H9 (cell line): Measurements from ENCODE around the gene SRGAP1. TPM values are rescaled to one million over a fixed set of nuclear protein-coding genes. Genes with fewer than 3 reads are reported as not detected.

Experiments
- DNase-seq: peaks from one replicate; pipeline ENCODE4 v3.0.0-alpha.2; 2017
- H2AFZ ChIP-seq: one replicate; pipeline ENCODE4 v1.6.1; 2013; ENCODE audit warnings: mild to moderate bottlenecking, low read length, control low read depth, moderate library complexity
- H2AK5ac ChIP-seq: 2 replicates; pipeline ENCODE4 v1.6.1; 2013; ENCODE audit warnings: low read length, control low read depth, mixed read lengths; ENCODE audit not compliant: insufficient read length
- H2BK120ac ChIP-seq: one replicate; pipeline ENCODE4 v1.6.1; 2013; ENCODE audit warnings: low read depth, mild to moderate bottlenecking, low read length, control low read depth, inconsistent platforms; ENCODE audit not compliant: poor library complexity, severe bottlenecking
- H2BK12ac ChIP-seq: 2 replicates; pipeline ENCODE4 v1.6.1; 2013; ENCODE audit warnings: low read length, control low read depth, mixed read lengths, low read depth; ENCODE audit not compliant: insufficient read length
- H2BK15ac ChIP-seq: 2 replicates; pipeline ENCODE4 v1.6.1; 2013; ENCODE audit warnings: low read depth, low read length, control low read depth
- H2BK20ac ChIP-seq: one replicate; pipeline ENCODE4 v1.6.1; 2013; ENCODE audit warnings: low read depth, mild to moderate bottlenecking, low read length, control low read depth, inconsistent platforms; ENCODE audit not compliant: poor library complexity, severe bottlenecking
- H2BK5ac ChIP-seq: 2 replicates; pipeline ENCODE4 v1.6.1; 2013; ENCODE audit warnings: low read length, control low read depth, mixed read lengths; ENCODE audit not compliant: insufficient read length
- H3K14ac ChIP-seq: 2 replicates; pipeline ENCODE4 v1.6.1; 2013; ENCODE audit warnings: low read length, control low read depth; ENCODE audit not compliant: insufficient read depth
- H3K18ac ChIP-seq: 2 replicates; pipeline ENCODE4 v1.6.1; 2013; ENCODE audit warnings: low read depth, mild to moderate bottlenecking, mixed read lengths, low read length, control low read depth; ENCODE audit not compliant: insufficient read length
- H3K23ac ChIP-seq: 2 replicates; pipeline ENCODE4 v1.6.1; 2013; ENCODE audit warnings: low read length, control low read depth, mixed read lengths, low read depth; ENCODE audit not compliant: insufficient read length
- H3K23me2 ChIP-seq: 2 replicates; pipeline ENCODE4 v1.6.1; 2013; ENCODE audit warnings: low read depth, mild to moderate bottlenecking, mixed read lengths, low read length, control low read depth; ENCODE audit not compliant: insufficient read length, poor library complexity, severe bottlenecking
- H3K27ac ChIP-seq: 2 replicates; pipeline ENCODE4 v1.5.1; 2013; ENCODE audit warnings: low read length, control low read depth, mixed read lengths, low read depth; ENCODE audit not compliant: insufficient read length
- H3K27me3 ChIP-seq: 2 replicates; pipeline ENCODE4 v1.6.1; 2013; ENCODE audit warnings: low read length, control low read depth, inconsistent platforms; ENCODE audit not compliant: insufficient read depth
- H3K4ac ChIP-seq: 2 replicates; pipeline ENCODE4 v1.6.1; 2013; ENCODE audit warnings: low read depth, mild to moderate bottlenecking, control low read depth, inconsistent platforms, low read length, moderate library complexity
- H3K4me1 ChIP-seq: 2 replicates; pipeline ENCODE4 v1.6.1; 2013; ENCODE audit warnings: low read length, control low read depth, inconsistent platforms; ENCODE audit not compliant: insufficient read depth
- H3K4me2 ChIP-seq: 2 replicates; pipeline ENCODE4 v1.6.1; 2013; ENCODE audit warnings: low read length, control low read depth, mixed read lengths; ENCODE audit not compliant: insufficient read length, insufficient read depth
- H3K56ac ChIP-seq: 2 replicates; pipeline ENCODE4 v1.6.1; 2013; ENCODE audit warnings: low read depth, mild to moderate bottlenecking, mixed read lengths, low read length, control low read depth; ENCODE audit not compliant: insufficient read length
- H3K79me1 ChIP-seq: 2 replicates; pipeline ENCODE4 v1.6.1; 2013; ENCODE audit warnings: low read depth, mild to moderate bottlenecking, moderate library complexity, low read length, control low read depth, inconsistent platforms; ENCODE audit not compliant: insufficient read depth, poor library complexity, severe bottlenecking
- H3K79me2 ChIP-seq: 2 replicates; pipeline ENCODE4 v1.6.1; 2013; ENCODE audit warnings: low read length, control low read depth, inconsistent platforms; ENCODE audit not compliant: insufficient read depth
- H3K9ac ChIP-seq: 2 replicates; pipeline ENCODE4 v1.6.1; 2013; ENCODE audit warnings: low read length, control low read depth, mixed read lengths; ENCODE audit not compliant: insufficient read length; ENCODE audit errors: extremely low read depth
- H3K9me3 ChIP-seq: one replicate; pipeline ENCODE4 v1.6.1; 2013; ENCODE audit warnings: low read depth, low read length, inconsistent platforms; ENCODE audit not compliant: control insufficient read depth
- H3T11ph ChIP-seq: one replicate; pipeline ENCODE4 v1.6.1; 2013; ENCODE audit warnings: mild to moderate bottlenecking, low read length, control low read depth, inconsistent platforms
- H4K20me1 ChIP-seq: one replicate; pipeline ENCODE4 v1.6.1; 2013; ENCODE audit not compliant: control insufficient read depth, insufficient read length, insufficient read depth
- H4K5ac ChIP-seq: 2 replicates; pipeline ENCODE4 v1.6.1; 2013; ENCODE audit warnings: low read depth, mild to moderate bottlenecking, mixed read lengths, low read length, control low read depth; ENCODE audit not compliant: insufficient read length
- H4K8ac ChIP-seq: replicated peaks from 2 replicates; pipeline ENCODE4 v1.6.1; 2013; ENCODE audit warnings: low read length, control low read depth, mixed read lengths, low read depth; ENCODE audit not compliant: insufficient read length
- H4K91ac ChIP-seq: 2 replicates; pipeline ENCODE4 v1.6.1; 2013; ENCODE audit warnings: low read depth, mild to moderate bottlenecking, moderate library complexity, mixed read lengths, low read length, control low read depth; ENCODE audit not compliant: insufficient read length
- H3K27ac Mint-ChIP-seq, 3 experiments: 2 replicates in 2 of 3; 3 replicates in 1 of 3; pipeline ENCODE4 v1.8.0; 2020 to 2021; ENCODE audit warnings: mixed read lengths in 3 of 3, mild to moderate bottlenecking in 1 of 3, moderate library complexity in 1 of 3
- H3K27me3 Mint-ChIP-seq: 2 replicates; pipeline ENCODE4 v1.8.0; 2021; ENCODE audit warnings: low read depth, mild to moderate bottlenecking, moderate library complexity, mixed read lengths
- H3K36me3 Mint-ChIP-seq, 3 experiments: 2 replicates in 2 of 3; 3 replicates in 1 of 3; pipeline ENCODE4 v1.8.0; 2020 to 2021; ENCODE audit warnings: low read depth in 3 of 3, mixed read lengths in 3 of 3; ENCODE audit not compliant: insufficient read depth in 1 of 3
- H3K4me1 Mint-ChIP-seq, 2 experiments: 2 replicates each; pipeline ENCODE4 v1.8.0; 2020; ENCODE audit warnings: mixed read lengths in 2 of 2
- H3K4me3 Mint-ChIP-seq, 2 experiments: 2 replicates in 1 of 2; 3 replicates in 1 of 2; pipeline ENCODE4 v1.8.0; 2020 to 2021; ENCODE audit warnings: mild to moderate bottlenecking in 2 of 2, mixed read lengths in 2 of 2, moderate library complexity in 1 of 2
- H3K9me3 Mint-ChIP-seq, 2 experiments: 2 replicates in 1 of 2; 3 replicates in 1 of 2; pipeline ENCODE4 v1.8.0; 2020; ENCODE audit warnings: mild to moderate bottlenecking in 2 of 2, mixed read lengths in 2 of 2, moderate library complexity in 1 of 2
- CTCF ChIP-seq: fragments of 200-600 bp; sonication (generic); conservative IDR thresholded peaks from 3 replicates; pipeline ENCODE4 v1.8.0; 2021; ENCODE audit warnings: antibody characterized with exemption, mild to moderate bottlenecking
- WGBS: extraction: QIAGEN DNeasy Blood & Tissue Kit; methylation state at CpG from one replicate; pipeline ENCODE4 v1.1.7; 2013; ENCODE audit warnings: missing lambda C conversion rate, low lambda C conversion rate, mixed read lengths; ENCODE audit not compliant: insufficient read length; ENCODE audit errors: extremely low coverage; 5-methylcytosine and 5-hydroxymethylcytosine counted together
- total RNA-seq: library from RNA; stranded (reverse); gene quantifications from 2 replicates; pipeline ENCODE4 v1.2.1, GENCODE V29; 2021

The SRGAP1 gene
- total RNA-seq, 1 experiment from 2014 or later: 4.8 TPM

- Histone ChIP-seq H4K91ac (no peak overlapping the region), H3K27me3 (no peaks in the 10 kb centered on the region), H3K56ac (no peak overlapping the region), H3K79me2 (no peaks in the 10 kb centered on the region), H4K20me1 (no peaks in the 10 kb centered on the region), H2BK5ac (no peak overlapping the region), H3T11ph (no peak overlapping the region), H3K14ac (no peak overlapping the region; the same call in 1 of the 2 replicates), H2BK120ac (no peak overlapping the region), H3K9me3 (no peaks in the 10 kb centered on the region), H3K23me2 (no peaks in the 10 kb centered on the region), H2BK12ac (no peak overlapping the region), H4K8ac (no peak overlapping the region), H3K4me2 (no peak overlapping the region), H4K5ac (no peak overlapping the region), H3K4me1 (no peaks in the 10 kb centered on the region; the same call in 1 of the 2 replicates), H2BK20ac (no peak overlapping the region), H2BK15ac (no peak overlapping the region), H3K4ac (no peak overlapping the region), H3K9ac (no peak overlapping the region), H3K18ac (no peak overlapping the region), H2AK5ac (no peak overlapping the region), H3K79me1 (no peaks in the 10 kb centered on the region), H2AFZ (no peak overlapping the region), H3K23ac (no peak overlapping the region), H3K27ac (no peak overlapping the region)
- TF ChIP-seq CTCF: no peak
- Mint-ChIP-seq H3K4me3 (no peak overlapping the region), H3K27me3 (no peaks in the 10 kb centered on the region), H3K9me3 (no peaks in the 10 kb centered on the region), H3K27ac (no peak overlapping the region), H3K36me3 (peaks cover 4 to 7% (median 6%) of the 10 kb centered on the region in 3 experiments; a peak in 5 of 7 replicates), H3K4me1 (0 out of 4 replicates have a peak, but pooled peaks cover 2 to 5% of the 10 kb centered on the region in 2 experiments)
- DNase-seq: no peak
- WGBS: no CpG with 5 or more reads among the region's 7 CpGs
Observed at GRCh38 chr12:64142784-64143183, 298.3 kb downstream of the SRGAP1 start.
